K562 (cell line): ENCODE measurements around the gene RASD1.

ENCODE experiments used
- ETV5 ChIP-seq: sonication (generic); formaldehyde crosslinking; IDR thresholded peaks from 2 replicates; pipeline ENCODE4 v1.4.0; 2020; ENCODE audit warnings: low read depth, mild to moderate bottlenecking, missing genetic modification reagents
- FOXM1 ChIP-seq, 2 experiments: fragments of 450-650 bp in 1 of 2; sonication (generic) in 1 of 2; formaldehyde crosslinking in 1 of 2; IDR thresholded peaks; 2 replicates each; pipeline versions ENCODE4 v1.6.1 to v1.9.0; 2017 to 2022; ENCODE audit warnings: low read depth in 2 of 2, mild to moderate bottlenecking in 2 of 2, missing genetic modification reagents in 1 of 2, moderate library complexity in 1 of 2
- HDAC1 ChIP-seq, 2 experiments: fragments of 450-650 bp; IDR thresholded peaks; 2 replicates each; pipeline ENCODE4 v1.6.1; 2016 to 2017; ENCODE audit warnings: inconsistent platforms in 1 of 2, mild to moderate bottlenecking in 1 of 2, moderate library complexity in 1 of 2
- POLR2A ChIP-seq: fragments of 450-650 bp; conservative IDR thresholded peaks from 2 replicates; pipeline ENCODE4 v1.6.1; 2016
- ZC3H11A ChIP-seq: IDR thresholded peaks from 2 replicates; pipeline ENCODE4 v1.6.1; 2012; ENCODE audit warnings: low read depth, low read length, improper control_type of control experiment

- TF ChIP-seq HDAC1 (IDR thresholded peaks at IDR 0.05) (no peak), FOXM1 (IDR thresholded peaks at IDR 0.05; ENCODE audit: low read depth) (no peak), FOXM1 (CRISPR knock-in tag; IDR thresholded peaks at IDR 0.05; ENCODE audit: low read depth) (no peak), POLR2A (no peak), ZC3H11A (no peak), ETV5 (CRISPR knock-in tag) (no peak)
Measured at GRCh38 chr17:17513626-17514025, 17.4 kb upstream of the RASD1 start.
